ENCODE measurements around the gene CEP104. TPM values are rescaled to one million over a fixed set of nuclear protein-coding genes. Genes with fewer than 3 reads are reported as not detected.

The CEP104 gene
- total and polyA plus RNA-seq, 10 of the 15 experiments (the other 5 are each of a cell fraction or from before 2014, with no cell fraction given), result 7.2 to 34.8 (median 19.3) TPM

- TF ChIP-seq, protein P1, sequence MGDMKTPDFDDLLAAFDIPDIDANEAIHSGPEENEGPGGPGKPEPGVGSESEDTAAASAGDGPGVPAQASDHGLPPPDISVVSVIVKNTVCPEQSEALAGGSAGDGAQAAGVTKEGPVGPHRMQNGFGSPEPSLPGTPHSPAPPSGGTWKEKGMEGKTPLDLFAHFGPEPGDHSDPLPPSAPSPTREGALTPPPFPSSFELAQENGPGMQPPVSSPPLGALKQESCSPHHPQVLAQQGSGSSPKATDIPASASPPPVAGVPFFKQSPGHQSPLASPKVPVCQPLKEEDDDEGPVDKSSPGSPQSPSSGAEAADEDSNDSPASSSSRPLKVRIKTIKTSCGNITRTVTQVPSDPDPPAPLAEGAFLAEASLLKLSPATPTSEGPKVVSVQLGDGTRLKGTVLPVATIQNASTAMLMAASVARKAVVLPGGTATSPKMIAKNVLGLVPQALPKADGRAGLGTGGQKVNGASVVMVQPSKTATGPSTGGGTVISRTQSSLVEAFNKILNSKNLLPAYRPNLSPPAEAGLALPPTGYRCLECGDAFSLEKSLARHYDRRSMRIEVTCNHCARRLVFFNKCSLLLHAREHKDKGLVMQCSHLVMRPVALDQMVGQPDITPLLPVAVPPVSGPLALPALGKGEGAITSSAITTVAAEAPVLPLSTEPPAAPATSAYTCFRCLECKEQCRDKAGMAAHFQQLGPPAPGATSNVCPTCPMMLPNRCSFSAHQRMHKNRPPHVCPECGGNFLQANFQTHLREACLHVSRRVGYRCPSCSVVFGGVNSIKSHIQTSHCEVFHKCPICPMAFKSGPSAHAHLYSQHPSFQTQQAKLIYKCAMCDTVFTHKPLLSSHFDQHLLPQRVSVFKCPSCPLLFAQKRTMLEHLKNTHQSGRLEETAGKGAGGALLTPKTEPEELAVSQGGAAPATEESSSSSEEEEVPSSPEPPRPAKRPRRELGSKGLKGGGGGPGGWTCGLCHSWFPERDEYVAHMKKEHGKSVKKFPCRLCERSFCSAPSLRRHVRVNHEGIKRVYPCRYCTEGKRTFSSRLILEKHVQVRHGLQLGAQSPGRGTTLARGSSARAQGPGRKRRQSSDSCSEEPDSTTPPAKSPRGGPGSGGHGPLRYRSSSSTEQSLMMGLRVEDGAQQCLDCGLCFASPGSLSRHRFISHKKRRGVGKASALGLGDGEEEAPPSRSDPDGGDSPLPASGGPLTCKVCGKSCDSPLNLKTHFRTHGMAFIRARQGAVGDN (IDR thresholded peaks at IDR 0.05), result no peak
- TF ChIP-seq RCOR1 (conservative IDR thresholded peaks at IDR 0.05; ENCODE audit: low read depth, low read length) (no peak), CBFB (IDR thresholded peaks at IDR 0.05; ENCODE audit: low read depth) (0 out of 2 replicates have a peak, but pooled peaks have one; percentile 32), CREM (IDR thresholded peaks at IDR 0.05; ENCODE audit: low read depth) (peak; percentile 78), SPI1 (IDR thresholded peaks at IDR 0.05; ENCODE audit: borderline replicate concordance, insufficient read depth, low read depth, low read length) (no peak), MYC (IDR thresholded peaks at IDR 0.05; ENCODE audit: insufficient read depth, insufficient read length, insufficient replicate concordance, low read length, severe bottlenecking) (no peak), SREBF1 (IDR thresholded peaks at IDR 0.05; ENCODE audit: low read length) (peak; percentile 41; the same call in 1 of the 2 replicates), KLF5 (IDR thresholded peaks at IDR 0.05; ENCODE audit: partially characterized antibody) (no peak), MEF2B (IDR thresholded peaks at IDR 0.05; ENCODE audit: partially characterized antibody, poor library complexity, severe bottlenecking) (no peak), RUNX3 (IDR thresholded peaks at IDR 0.05; ENCODE audit: low read length) (peak; percentile 20; the same call in 1 of the 2 replicates), TCF7 (IDR thresholded peaks at IDR 0.05; ENCODE audit: borderline replicate concordance) (no peak), SUZ12 (IDR thresholded peaks at IDR 0.05; ENCODE audit: unreplicated experiment) (no peak), MTA3 (IDR thresholded peaks at IDR 0.05; ENCODE audit: borderline replicate concordance, low read length) (no peak), EED (IDR thresholded peaks at IDR 0.05; ENCODE audit: low read depth) (no peak)
- TF ChIP-seq, protein P2, sequence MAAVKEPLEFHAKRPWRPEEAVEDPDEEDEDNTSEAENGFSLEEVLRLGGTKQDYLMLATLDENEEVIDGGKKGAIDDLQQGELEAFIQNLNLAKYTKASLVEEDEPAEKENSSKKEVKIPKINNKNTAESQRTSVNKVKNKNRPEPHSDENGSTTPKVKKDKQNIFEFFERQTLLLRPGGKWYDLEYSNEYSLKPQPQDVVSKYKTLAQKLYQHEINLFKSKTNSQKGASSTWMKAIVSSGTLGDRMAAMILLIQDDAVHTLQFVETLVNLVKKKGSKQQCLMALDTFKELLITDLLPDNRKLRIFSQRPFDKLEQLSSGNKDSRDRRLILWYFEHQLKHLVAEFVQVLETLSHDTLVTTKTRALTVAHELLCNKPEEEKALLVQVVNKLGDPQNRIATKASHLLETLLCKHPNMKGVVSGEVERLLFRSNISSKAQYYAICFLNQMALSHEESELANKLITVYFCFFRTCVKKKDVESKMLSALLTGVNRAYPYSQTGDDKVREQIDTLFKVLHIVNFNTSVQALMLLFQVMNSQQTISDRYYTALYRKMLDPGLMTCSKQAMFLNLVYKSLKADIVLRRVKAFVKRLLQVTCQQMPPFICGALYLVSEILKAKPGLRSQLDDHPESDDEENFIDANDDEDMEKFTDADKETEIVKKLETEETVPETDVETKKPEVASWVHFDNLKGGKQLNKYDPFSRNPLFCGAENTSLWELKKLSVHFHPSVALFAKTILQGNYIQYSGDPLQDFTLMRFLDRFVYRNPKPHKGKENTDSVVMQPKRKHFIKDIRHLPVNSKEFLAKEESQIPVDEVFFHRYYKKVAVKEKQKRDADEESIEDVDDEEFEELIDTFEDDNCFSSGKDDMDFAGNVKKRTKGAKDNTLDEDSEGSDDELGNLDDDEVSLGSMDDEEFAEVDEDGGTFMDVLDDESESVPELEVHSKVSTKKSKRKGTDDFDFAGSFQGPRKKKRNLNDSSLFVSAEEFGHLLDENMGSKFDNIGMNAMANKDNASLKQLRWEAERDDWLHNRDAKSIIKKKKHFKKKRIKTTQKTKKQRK (IDR thresholded peaks at IDR 0.05; ENCODE audit: low read depth, low read length), result no peak
- TF ChIP-seq, protein P3, sequence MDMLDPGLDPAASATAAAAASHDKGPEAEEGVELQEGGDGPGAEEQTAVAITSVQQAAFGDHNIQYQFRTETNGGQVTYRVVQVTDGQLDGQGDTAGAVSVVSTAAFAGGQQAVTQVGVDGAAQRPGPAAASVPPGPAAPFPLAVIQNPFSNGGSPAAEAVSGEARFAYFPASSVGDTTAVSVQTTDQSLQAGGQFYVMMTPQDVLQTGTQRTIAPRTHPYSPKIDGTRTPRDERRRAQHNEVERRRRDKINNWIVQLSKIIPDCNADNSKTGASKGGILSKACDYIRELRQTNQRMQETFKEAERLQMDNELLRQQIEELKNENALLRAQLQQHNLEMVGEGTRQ (IDR thresholded peaks at IDR 0.05; ENCODE audit: borderline replicate concordance, low read depth, low read length), result no peak; the same call in 1 of the 2 replicates
- TF ChIP-seq, protein P4, sequence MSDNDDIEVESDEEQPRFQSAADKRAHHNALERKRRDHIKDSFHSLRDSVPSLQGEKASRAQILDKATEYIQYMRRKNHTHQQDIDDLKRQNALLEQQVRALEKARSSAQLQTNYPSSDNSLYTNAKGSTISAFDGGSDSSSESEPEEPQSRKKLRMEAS (IDR thresholded peaks at IDR 0.05; ENCODE audit: low read depth, low read length), result peak; percentile 70; the same call in 1 of the 2 replicates
These were observed at the start of gene CEP104, which contains the start of gene DFFB (continued) for GRCh38 chr1:3856923-3857790.
